Adrenal gland (tissue), 5 donors: ENCODE results near the gene XPNPEP2.

Source experiments
- CTCF ChIP-seq, 6 experiments: fragments of 450-650 bp in 4 of 6; fragments of 200-600 bp in 2 of 6; sonication (generic) in 1 of 6; IDR thresholded peaks; 1 replicate in 5 of 6; 2 replicates in 1 of 6; pipeline versions ENCODE4 v1.5.1 to v1.8.0; 2016 to 2021; ENCODE audit warnings: antibody characterized with exemption in 6 of 6, mild to moderate bottlenecking in 2 of 6, moderate library complexity in 1 of 6
- POLR2A ChIP-seq, 2 donors: fragments of 450-650 bp; IDR thresholded peaks; one replicate each; pipeline ENCODE4 v1.6.1; 2017; ENCODE audit warnings: antibody characterized with exemption in 2 of 2, mild to moderate bottlenecking in 2 of 2, moderate library complexity in 1 of 2
- donor health status: DM: no; HTN: no; CAD: no.

- TF ChIP-seq CTCF (IDR thresholded peaks at IDR 0.05) (no peak), POLR2A (IDR thresholded peaks at IDR 0.05) (no peak)
These were observed 24.9 kb downstream of the XPNPEP2 start for GRCh38 chrX:129763666-129764065.
